GM10266 (cell line): Measurements from ENCODE around the gene METTL23.

Source experiments
- DNase-seq: peaks from one replicate; pipeline ENCODE4 v3.0.0; 2012; ENCODE audit errors: extremely low spot score
- CTCF ChIP-seq: IDR thresholded peaks from 2 replicates; pipeline ENCODE4 v1.5.1; 2012; ENCODE audit warnings: mild to moderate bottlenecking, low read depth; ENCODE audit not compliant: control insufficient read depth, insufficient read depth; ENCODE audit errors: missing control alignments

Gene METTL23

GRCh38 chr17:76687298-76688164, 39.1 kb upstream of the METTL23 start:
- TF ChIP-seq CTCF, result no peak
- DNase-seq, result no peak

- DNase-seq, result no peak
- no peak for TF ChIP-seq CTCF
Measured at GRCh38 chr17:76688165-76688622, 38.4 kb upstream of the METTL23 start.

GRCh38 chr17:76689859-76690258, 36.8 kb upstream of the METTL23 start:
- no peak for TF ChIP-seq CTCF
- no peak for DNase-seq

- no peak for DNase-seq
- no peak for TF ChIP-seq CTCF
Measured at GRCh38 chr17:76690596-76691280, 35.9 kb upstream of the METTL23 start.

GRCh38 chr17:76691379-76692191, 35.1 kb upstream of the METTL23 start:
- no peak for TF ChIP-seq CTCF
- DNase-seq, result no peak

GRCh38 chr17:76695059-76695831, 31.4 kb upstream of the METTL23 start:
- DNase-seq, result no peak
- TF ChIP-seq CTCF, result no peak
